Activated T-cell treated with anti-CD3 and anti-CD28 coated beads, Interleukin-2, amount 50 U/mL, for 48 hours (primary cell): Measurements from ENCODE around the gene MC4R.
"Not testable (repeated sequence)": the region's sequence is repeated elsewhere in the genome, so short reads cannot be mapped to it uniquely, and the experiment has no call there.

Experiments used
- DNase-seq, 2 experiments: peaks; one replicate each; pipeline ENCODE4 v3.0.0-alpha.2; 2020

Gene MC4R

DNA sequence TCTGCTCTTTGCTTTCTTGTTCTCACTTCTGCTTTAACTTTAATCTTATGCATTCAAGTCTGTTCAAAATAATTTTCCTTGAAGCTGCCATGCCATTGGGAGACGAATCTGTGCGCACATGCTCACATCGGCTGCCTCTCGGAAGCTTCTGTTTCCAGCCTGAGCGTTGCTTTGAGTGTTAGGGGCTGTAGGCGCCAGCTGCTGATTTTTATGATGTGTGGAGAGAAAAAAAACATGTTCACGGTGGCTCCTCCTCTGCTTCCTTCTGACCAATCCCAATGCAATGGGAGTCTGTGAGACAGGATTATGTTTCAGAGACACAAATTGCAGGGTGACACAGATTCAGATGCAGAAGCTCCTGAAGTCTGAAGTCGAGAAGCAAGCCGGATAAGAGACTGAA is at the start of gene MC4R:
TSS of gene MC4R (minus strand) at position 180 of the 400 bp plus-strand sequence. CDS start 426 bp downstream, outside the sequence.
- no peak for DNase-seq

DNA sequence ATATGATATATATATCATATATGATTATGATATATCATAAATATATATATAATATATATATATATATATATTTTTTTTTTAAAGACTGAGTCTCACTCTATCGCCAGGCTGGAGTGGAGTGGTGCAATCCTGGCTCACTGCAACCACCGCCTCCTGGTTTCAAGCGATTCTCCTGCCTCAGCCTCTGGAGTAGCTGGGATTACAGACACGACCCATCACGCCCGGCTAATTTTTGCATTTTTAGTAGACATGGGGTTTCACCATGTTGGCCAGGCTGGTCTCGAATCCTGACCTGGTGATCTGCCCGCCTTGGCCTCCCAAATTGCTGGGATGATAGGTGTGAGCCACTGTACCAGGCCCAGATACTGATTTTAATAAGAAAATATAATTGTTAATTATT is 49.7 kb upstream of the MC4R start:
- not testable (repeated sequence) for DNase-seq

DNA sequence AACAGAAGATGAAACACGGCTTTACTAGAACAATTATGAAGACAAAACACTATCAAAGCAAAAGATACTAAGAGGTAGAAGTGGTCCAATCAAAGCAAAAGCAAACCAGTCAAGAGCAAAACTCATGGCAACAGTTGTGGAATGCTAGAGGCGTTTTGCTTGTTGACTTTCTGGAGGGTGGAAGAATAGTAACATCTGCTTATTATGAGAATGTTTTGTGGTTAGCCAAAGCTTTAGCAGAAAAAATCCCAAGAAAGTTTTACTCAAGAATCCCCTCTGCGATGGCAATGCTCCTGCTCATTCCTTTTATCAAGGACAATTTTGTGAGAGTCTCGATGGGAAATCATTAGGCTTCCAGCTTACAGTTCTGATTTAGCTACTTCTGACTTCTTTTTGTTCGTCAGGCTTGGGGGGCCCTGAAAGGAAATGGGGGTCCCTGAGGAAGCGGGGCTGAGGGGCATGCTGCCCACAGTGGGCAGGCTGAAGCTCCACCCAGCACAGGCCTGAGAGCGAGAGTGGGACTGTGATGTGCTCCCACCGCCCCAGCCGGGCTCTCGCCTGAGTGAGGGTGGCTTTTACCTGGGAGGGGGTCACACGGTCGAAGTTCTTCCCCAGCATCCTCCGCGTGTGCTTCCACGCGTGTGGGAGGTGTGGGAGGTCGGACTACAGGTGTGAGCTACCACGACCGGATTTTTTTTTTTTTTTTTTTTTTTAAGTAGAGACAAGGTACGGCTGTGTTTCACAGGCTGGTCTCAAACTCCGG is 49.0 kb upstream of the MC4R start:
- no peak for DNase-seq

DNA sequence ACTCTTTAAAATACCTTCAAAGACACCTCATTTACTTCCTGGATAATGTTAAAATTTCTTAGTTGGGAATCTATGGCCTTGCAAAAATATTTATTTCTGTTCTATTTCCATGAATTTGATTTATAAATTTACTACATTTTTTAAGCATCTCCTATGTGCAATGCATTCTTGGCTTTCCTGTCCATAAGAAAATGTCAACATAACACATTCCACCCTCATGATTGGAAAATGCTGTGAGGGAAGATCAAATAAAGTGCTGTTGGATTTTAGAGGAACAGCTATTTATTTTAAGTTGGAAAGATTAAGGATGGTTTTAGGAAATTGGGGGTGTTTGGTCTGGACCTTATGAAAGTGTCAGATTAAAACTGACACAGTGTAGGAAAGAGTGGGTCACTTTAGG is 45.4 kb upstream of the MC4R start:
- DNase-seq, result no peak

DNA sequence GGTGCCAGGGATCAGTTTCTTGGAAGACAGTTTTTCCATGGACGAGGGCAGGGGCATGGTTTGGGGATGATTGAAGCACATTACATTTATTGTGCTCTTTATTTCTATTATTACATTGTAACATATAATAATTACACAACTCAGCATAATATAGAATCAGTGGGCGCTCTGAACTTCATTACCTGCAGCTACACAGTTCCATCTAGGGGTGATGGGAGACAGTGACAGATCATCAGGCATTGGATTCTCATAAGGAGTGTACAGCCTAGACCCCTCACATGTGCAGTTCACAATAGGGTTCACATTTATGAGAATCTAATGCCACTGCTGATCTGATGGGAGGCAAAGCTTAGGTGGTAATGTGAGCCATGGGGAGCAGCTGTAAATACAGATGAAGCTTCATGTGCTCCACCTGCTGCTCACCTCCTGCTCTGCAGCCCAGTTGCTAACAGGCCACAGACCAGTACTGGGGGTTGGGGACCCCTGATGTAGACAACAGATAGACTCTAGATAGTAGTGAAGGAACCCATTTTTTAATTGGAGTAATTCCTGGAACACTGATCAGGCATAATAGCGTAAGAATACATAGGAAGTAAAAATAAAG is 41.5 kb upstream of the MC4R start:
- DNase-seq, result no peak

DNA sequence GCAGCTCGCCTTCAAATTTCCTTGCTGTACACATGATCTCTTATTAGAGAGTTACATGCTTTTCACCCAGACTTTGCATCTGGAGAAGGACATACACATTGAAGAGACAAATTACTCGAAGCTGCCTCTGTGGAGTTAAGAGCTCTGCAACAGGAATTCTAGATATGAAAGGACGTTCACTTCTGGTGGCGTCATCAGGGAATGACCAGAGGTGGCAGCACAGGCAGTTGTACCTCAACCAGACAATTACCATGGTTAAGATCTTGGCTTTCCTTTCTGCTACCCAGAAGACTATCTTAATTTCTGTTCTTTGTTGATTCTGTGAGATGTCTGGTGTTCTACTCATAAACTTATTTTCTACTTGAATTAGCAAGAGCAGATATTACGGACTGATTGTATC is 39.1 kb upstream of the MC4R start:
- no peak for DNase-seq

DNA sequence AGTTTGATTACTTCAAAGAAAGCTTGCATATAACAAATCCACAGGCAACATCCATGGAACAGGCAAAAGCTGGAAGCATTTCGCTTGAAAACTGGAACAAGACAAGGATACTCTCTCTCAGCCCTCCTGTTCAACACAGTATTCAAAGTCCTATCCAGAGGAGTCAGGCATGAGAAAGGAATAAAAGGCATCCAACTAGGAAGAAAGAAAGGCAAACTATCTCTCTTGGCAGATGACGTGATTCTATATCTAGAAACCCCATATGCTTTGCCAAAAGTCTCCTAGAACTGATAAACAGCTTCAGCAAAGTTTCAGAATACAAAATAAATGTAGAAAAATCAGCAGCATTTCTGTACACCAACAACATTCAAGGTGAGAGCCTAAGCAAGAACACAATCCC is 34.1 kb upstream of the MC4R start:
- DNase-seq, result no peak

DNA sequence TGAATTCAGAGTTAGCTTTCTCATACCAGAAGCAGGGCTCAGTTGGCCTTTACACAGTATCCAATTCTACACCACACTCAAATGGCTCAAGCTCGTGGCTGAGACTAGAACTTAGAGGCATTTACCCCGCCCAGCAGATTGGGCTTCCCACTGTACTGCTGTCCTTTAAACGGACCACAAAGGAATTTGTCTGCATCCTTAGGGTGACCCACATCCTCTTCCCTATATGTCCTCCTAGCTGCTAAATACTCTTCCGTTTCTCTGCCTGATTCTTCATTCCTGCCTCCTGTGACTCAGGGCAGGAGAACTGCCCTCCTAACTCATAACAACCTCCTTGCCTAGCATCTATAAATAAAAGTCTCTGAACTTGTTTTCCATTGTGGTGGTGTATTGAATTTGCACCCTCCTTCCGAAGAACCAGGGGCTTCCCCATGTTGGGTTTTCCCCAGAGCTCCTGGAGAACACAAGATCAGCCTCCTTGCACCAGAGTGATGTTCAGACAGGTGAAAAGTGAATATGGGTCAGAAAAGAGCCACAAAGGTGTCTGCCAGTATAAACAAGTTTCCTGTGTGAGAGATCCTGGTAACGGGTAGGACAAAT is 32.0 kb upstream of the MC4R start:
- DNase-seq, result no peak

DNA sequence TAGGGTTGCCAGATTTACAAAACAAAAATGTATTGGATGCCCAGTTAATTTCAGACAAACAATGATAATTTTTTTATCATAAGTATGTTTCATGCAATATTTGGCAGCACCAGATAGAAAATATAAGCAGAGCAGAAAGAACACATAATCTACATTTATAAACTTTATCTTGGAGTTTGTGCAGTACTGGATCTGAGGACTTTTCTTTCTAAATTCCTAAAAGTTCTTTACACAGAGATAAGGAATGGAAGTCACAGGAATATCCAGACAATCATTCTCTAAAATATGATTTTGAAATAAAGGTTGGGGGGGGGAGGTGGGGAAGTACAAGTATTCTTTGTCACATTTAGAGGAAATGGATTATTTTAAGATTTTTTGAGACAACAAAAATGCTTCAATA is 28.8 kb upstream of the MC4R start:
- no peak for DNase-seq

DNA sequence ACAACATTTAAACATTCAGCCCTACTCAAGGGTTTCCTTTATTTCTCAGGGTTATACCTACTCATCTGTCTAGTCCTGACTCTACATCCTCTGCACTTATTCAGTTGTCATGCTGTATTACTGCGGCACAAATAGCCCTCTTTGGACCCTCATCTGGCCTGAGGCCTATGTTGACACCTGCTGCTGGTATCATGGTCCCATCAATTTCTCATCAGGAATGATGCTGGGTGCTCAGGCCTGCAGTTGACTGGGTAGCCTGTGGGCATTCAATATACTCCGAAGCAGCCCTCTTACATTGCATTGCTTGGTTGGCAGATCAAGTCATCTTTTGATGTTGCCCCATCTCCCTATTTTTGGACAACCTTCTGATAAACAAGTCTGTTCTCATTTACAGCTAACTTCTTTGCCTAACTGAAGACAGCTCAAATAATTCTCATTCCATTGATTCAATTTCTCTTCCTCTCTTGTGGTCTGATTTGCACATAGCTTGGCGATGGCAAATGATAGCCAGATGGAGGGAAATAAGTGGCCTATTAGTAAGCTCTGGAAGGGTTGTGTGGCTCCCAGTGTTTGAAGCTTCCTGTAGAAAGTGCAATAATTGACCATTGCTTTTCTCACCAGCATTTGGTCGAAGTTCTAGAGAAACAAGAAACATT is 19.1 kb upstream of the MC4R start:
- no peak for DNase-seq

DNA sequence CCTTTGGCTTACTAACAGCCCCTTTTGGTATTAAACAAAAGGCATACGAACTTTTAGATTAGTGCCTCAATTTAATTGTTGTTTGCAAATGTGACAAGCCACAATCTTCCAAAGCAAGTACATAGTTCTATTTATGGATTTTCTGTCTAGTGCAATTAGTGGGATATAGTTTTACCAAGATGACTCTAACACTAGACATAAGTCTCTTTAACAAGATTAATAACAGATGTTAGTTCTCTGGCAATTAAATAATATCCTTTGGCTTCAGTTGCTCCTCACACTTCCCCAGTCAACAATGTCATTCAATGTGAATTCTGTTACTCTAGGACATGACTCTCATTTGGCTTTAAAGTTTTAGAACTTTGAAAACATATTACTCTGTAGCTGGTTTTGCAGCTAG is 16.7 kb upstream of the MC4R start:
- DNase-seq, result no peak

DNA sequence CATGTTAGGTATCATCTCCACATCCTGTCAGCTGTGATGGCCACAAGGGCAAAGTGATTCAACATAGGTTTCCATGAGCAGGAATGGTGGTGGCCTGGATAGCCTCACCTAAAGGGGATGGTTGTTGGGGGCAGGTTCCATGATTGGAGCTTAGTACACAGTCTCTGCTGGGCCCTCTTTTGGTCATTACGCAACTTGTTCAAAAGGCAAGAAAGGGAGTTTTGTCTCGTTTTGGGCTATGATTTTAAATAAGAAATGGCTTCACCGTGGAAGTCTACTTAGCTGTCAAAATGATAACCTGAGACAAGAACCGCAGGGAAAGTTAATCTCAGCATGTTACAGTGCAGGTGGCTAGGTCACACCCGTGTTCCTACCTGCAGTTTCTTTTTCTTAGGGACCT is 13.1 kb upstream of the MC4R start:
- DNase-seq, result no peak

DNA sequence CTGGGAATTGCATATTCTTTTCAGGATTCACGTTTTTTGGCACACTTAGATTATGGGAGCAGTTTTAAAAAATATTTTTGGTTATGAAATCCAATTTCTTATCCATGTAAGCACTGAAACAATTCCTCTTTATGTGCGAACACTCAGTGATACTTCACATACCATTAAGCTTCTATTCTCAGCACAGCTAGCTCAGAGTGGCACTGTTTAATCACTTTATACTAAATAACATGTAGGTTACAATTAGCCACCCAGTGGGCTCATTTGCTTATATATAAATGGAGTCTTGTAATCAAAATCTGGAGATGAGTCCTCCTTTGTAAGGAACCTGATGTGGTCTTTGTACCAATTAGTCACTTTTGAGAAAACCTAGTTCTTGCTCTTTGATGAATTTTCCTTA is 11.3 kb upstream of the MC4R start:
- DNase-seq, result no peak

DNA sequence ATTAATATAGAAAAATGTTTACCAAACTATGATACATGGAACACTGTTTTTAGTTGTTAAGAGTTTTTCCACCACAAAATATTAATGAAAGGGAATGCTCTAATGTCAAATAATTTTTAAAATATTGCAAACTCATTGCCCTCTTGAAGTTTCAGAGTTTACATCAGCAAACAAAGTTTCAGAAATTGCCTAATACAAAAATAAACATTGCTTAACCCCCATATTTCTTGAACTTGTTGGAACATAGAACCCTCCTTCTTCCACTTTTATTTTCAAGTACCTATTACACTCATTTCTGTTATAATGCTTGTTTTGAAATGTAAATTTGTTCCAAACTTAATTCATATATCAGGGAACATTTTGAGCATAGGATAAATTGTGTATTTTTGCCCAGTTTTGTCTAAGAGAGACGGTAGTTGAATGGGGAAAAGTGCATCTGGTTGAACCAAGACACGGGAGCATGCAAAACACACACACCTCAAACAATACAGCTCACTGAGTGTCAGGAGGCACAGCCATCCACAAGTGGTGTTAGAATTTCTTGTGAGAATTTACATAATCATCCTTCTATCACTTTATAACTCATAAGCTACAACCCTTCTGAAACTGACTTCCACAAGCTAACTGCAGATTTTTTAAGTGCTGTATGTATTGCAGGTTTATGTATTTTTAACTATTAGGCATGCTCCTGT is 5.3 kb upstream of the MC4R start:
- no peak for DNase-seq

DNA sequence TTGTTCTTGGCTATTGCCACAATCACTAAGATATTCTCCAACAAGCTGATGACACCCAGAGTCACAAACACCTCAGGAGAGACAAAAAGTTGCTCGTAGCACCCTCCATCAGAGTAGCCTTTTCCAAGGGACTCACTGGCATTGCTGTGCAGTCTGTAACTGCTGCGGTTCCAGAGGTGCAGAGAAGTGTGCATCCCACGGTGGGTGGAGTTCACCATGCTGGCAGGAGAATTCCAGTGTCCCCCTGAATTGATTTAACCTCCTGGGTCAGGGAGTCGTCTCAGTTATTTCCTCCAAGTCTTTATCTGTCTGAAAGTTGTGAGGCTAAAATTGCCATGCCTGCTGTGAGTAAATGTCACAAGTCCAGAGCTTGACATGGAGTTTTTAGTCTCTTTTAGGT is 443 bp downstream of the MC4R start:
- no peak for DNase-seq

DNA sequence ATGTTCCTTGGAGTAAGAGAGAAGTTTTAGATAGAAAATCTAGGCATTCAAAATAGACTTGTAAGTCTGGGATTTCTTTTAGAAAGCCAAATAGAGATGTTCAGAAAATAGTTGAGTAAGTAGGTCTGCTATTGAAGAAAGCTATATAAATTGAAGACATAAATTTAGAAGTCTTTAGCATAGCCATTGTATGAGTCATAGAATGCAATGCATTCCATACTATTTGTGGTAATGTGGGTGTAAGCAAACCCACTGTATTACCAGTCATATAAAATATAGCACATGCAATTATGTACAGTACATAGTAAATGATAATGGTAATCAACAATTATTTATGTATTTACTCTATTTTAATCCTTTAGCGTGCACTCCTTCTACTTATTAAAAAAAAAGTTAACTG is 14.1 kb downstream of the MC4R start:
- DNase-seq, result no peak

DNA sequence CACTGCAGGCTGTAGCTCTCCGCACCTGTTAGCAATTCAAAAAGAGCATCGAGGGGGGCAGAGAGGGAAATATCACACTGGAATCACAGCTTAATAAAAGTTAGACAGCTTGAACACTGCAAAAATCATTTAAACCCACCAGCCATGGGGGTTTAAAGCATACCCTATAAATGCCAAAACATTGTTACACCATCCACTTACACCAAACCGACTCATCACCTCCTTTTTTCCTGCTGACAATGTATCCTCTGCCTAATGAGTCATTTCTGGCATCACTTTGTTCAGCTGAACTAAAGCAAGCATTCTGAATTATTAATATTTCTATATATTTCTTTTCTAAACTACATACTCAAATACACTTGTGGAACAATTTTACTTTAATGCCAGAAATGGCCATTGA is 21.6 kb downstream of the MC4R start:
- no peak for DNase-seq

DNA sequence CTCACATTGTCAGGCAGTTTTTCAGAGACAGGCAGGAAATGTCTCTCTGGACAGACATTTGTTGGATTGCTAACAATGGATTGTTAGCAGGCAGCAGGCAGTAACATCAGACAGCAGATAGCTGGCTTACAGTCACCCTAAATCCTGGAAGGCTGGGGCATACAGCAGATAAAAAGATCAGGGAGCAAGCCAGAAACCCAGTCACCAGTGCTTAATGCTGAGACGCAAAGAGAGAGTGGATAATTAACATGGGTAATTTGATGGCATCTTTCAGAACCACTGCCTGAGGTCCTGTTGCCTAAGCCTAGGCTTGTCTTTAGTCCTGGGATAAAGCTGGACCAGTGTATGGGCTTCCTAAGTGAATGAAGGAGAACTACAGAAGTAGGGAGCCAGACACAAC is 22.4 kb downstream of the MC4R start:
- DNase-seq, result no peak

DNA sequence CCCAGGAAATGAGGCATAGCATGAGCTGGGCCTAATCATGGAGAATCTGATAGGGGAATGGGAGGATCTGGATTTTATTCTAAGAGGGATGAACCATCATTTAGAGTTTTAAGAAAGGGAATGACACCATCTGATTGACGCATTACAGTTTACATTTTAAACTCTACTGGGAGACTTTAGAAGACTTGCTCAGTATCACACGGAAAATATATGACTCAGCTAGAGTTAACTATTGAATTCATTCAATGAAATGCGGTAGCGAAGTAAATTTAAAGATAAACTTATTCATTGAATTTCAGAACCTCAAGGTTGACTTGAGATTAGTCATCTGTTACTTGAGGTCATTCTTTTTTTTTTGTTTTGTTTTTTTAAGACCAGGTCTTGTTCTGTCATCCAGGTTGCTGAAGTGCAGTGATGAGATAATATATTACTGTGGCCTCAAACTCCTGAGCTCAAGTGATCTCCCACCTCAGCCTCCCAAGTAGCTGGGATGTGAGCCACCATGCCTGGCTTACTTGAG is 25.0 kb downstream of the MC4R start:
- DNase-seq, result no peak

DNA sequence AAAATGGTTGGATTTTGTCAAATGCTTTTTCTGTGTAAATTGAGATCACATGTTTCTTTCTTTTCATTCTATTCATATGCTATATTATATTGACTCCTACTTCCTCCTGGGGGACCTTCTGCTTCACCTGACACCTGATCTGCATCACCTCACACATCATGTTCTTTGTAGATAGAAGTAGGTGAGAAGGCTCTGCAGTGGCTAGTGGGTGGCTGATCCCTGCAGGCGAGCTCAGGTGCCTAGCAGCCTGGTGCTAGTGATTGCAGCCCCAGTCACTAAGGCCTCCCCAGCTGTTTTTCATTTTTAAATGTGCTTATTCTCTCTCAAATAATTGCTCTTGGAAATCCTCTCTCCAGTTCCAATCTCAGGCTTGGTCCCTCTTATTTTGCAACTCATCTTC is 33.6 kb downstream of the MC4R start:
- DNase-seq, result no peak

DNA sequence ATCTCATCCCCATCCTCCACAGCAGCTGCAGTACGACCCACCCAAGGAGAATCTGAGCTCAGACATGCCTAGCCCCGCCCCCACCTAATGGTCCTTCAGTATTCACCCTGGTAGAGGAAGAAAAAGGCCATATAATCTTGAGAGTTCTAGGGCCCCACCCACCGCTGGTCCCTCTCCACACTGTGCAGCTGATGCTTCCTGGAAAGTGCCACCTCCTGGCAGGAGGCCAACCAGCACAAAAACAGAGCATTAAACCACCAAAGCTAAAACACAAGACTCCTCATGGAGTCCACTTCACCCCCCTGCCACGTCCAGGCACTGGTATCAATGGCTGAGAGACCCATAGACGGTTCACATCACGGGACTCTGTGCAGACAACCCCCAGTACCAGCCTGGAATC is 40.7 kb downstream of the MC4R start:
- no peak for DNase-seq

DNA sequence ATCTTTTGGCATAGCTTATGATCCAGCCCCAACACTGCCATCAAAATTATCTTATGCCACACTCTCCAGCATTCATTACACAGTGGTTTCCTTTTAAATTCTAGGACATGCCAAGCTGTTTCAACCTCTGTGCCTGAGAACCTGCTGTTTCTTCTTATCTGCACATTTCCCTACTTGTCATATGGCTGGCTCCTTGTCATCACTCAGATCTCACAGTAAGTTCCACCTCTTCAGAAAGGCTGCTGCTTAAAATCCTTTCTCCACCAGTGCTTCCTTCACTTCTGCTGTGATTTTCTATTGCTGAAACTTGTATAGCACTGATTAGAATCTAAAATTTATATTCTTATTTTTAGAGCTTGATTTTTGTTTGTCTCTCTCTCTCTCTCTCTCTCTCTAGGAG is 43.4 kb downstream of the MC4R start:
- no peak for DNase-seq

DNA sequence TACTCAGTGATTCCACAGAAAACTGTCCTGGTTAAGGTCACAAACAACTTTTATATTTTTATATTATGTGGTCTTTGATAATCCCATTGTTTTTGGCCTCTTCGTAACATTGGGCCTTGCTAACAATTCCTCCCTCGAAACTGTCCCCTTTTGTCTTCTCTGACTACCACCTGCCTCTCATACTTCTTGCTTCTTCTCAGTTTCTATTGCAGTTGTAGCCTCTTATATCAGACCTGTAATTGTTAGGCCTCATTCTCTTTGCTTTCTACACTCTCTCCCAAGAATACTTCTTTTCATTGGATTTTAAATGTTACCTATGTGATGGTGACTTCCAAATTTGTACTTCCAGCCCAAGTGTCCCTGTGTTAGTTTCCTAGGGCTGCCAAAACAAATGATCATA is 44.7 kb downstream of the MC4R start:
- DNase-seq, result no peak
